H9 (cell line): ENCODE results near the gene FAF1. TPM values are rescaled to one million over a fixed set of nuclear protein-coding genes. Genes with fewer than 3 reads are reported as not detected.

Source experiments
- DNase-seq: peaks from one replicate; pipeline ENCODE4 v3.0.0-alpha.2; 2017
- H2AFZ ChIP-seq: one replicate; pipeline ENCODE4 v1.6.1; 2013; ENCODE audit warnings: mild to moderate bottlenecking, low read length, control low read depth, moderate library complexity
- H2AK5ac ChIP-seq: 2 replicates; pipeline ENCODE4 v1.6.1; 2013; ENCODE audit warnings: low read length, control low read depth, mixed read lengths; ENCODE audit not compliant: insufficient read length
- H2BK120ac ChIP-seq: one replicate; pipeline ENCODE4 v1.6.1; 2013; ENCODE audit warnings: low read depth, mild to moderate bottlenecking, low read length, control low read depth, inconsistent platforms; ENCODE audit not compliant: poor library complexity, severe bottlenecking
- H2BK12ac ChIP-seq: 2 replicates; pipeline ENCODE4 v1.6.1; 2013; ENCODE audit warnings: low read length, control low read depth, mixed read lengths, low read depth; ENCODE audit not compliant: insufficient read length
- H2BK15ac ChIP-seq: 2 replicates; pipeline ENCODE4 v1.6.1; 2013; ENCODE audit warnings: low read depth, low read length, control low read depth
- H2BK20ac ChIP-seq: one replicate; pipeline ENCODE4 v1.6.1; 2013; ENCODE audit warnings: low read depth, mild to moderate bottlenecking, low read length, control low read depth, inconsistent platforms; ENCODE audit not compliant: poor library complexity, severe bottlenecking
- H2BK5ac ChIP-seq: 2 replicates; pipeline ENCODE4 v1.6.1; 2013; ENCODE audit warnings: low read length, control low read depth, mixed read lengths; ENCODE audit not compliant: insufficient read length
- H3K14ac ChIP-seq: 2 replicates; pipeline ENCODE4 v1.6.1; 2013; ENCODE audit warnings: low read length, control low read depth; ENCODE audit not compliant: insufficient read depth
- H3K18ac ChIP-seq: 2 replicates; pipeline ENCODE4 v1.6.1; 2013; ENCODE audit warnings: low read depth, mild to moderate bottlenecking, mixed read lengths, low read length, control low read depth; ENCODE audit not compliant: insufficient read length
- H3K23ac ChIP-seq: 2 replicates; pipeline ENCODE4 v1.6.1; 2013; ENCODE audit warnings: low read length, control low read depth, mixed read lengths, low read depth; ENCODE audit not compliant: insufficient read length
- H3K23me2 ChIP-seq: 2 replicates; pipeline ENCODE4 v1.6.1; 2013; ENCODE audit warnings: low read depth, mild to moderate bottlenecking, mixed read lengths, low read length, control low read depth; ENCODE audit not compliant: insufficient read length, poor library complexity, severe bottlenecking
- H3K27ac ChIP-seq: 2 replicates; pipeline ENCODE4 v1.5.1; 2013; ENCODE audit warnings: low read length, control low read depth, mixed read lengths, low read depth; ENCODE audit not compliant: insufficient read length
- H3K27me3 ChIP-seq: 2 replicates; pipeline ENCODE4 v1.6.1; 2013; ENCODE audit warnings: low read length, control low read depth, inconsistent platforms; ENCODE audit not compliant: insufficient read depth
- H3K4ac ChIP-seq: 2 replicates; pipeline ENCODE4 v1.6.1; 2013; ENCODE audit warnings: low read depth, mild to moderate bottlenecking, control low read depth, inconsistent platforms, low read length, moderate library complexity
- H3K4me1 ChIP-seq: 2 replicates; pipeline ENCODE4 v1.6.1; 2013; ENCODE audit warnings: low read length, control low read depth, inconsistent platforms; ENCODE audit not compliant: insufficient read depth
- H3K4me2 ChIP-seq: 2 replicates; pipeline ENCODE4 v1.6.1; 2013; ENCODE audit warnings: low read length, control low read depth, mixed read lengths; ENCODE audit not compliant: insufficient read length, insufficient read depth
- H3K56ac ChIP-seq: 2 replicates; pipeline ENCODE4 v1.6.1; 2013; ENCODE audit warnings: low read depth, mild to moderate bottlenecking, mixed read lengths, low read length, control low read depth; ENCODE audit not compliant: insufficient read length
- H3K79me1 ChIP-seq: 2 replicates; pipeline ENCODE4 v1.6.1; 2013; ENCODE audit warnings: low read depth, mild to moderate bottlenecking, moderate library complexity, low read length, control low read depth, inconsistent platforms; ENCODE audit not compliant: insufficient read depth, poor library complexity, severe bottlenecking
- H3K79me2 ChIP-seq: 2 replicates; pipeline ENCODE4 v1.6.1; 2013; ENCODE audit warnings: low read length, control low read depth, inconsistent platforms; ENCODE audit not compliant: insufficient read depth
- H3K9ac ChIP-seq: 2 replicates; pipeline ENCODE4 v1.6.1; 2013; ENCODE audit warnings: low read length, control low read depth, mixed read lengths; ENCODE audit not compliant: insufficient read length; ENCODE audit errors: extremely low read depth
- H3K9me3 ChIP-seq: one replicate; pipeline ENCODE4 v1.6.1; 2013; ENCODE audit warnings: low read depth, low read length, inconsistent platforms; ENCODE audit not compliant: control insufficient read depth
- H3T11ph ChIP-seq: one replicate; pipeline ENCODE4 v1.6.1; 2013; ENCODE audit warnings: mild to moderate bottlenecking, low read length, control low read depth, inconsistent platforms
- H4K20me1 ChIP-seq: one replicate; pipeline ENCODE4 v1.6.1; 2013; ENCODE audit not compliant: control insufficient read depth, insufficient read length, insufficient read depth
- H4K5ac ChIP-seq: 2 replicates; pipeline ENCODE4 v1.6.1; 2013; ENCODE audit warnings: low read depth, mild to moderate bottlenecking, mixed read lengths, low read length, control low read depth; ENCODE audit not compliant: insufficient read length
- H4K8ac ChIP-seq: replicated peaks from 2 replicates; pipeline ENCODE4 v1.6.1; 2013; ENCODE audit warnings: low read length, control low read depth, mixed read lengths, low read depth; ENCODE audit not compliant: insufficient read length
- H4K91ac ChIP-seq: 2 replicates; pipeline ENCODE4 v1.6.1; 2013; ENCODE audit warnings: low read depth, mild to moderate bottlenecking, moderate library complexity, mixed read lengths, low read length, control low read depth; ENCODE audit not compliant: insufficient read length
- H3K27ac Mint-ChIP-seq, 3 experiments: 2 replicates in 2 of 3; 3 replicates in 1 of 3; pipeline ENCODE4 v1.8.0; 2020 to 2021; ENCODE audit warnings: mixed read lengths in 3 of 3, mild to moderate bottlenecking in 1 of 3, moderate library complexity in 1 of 3
- H3K27me3 Mint-ChIP-seq: 2 replicates; pipeline ENCODE4 v1.8.0; 2021; ENCODE audit warnings: low read depth, mild to moderate bottlenecking, moderate library complexity, mixed read lengths
- H3K36me3 Mint-ChIP-seq, 3 experiments: 2 replicates in 2 of 3; 3 replicates in 1 of 3; pipeline ENCODE4 v1.8.0; 2020 to 2021; ENCODE audit warnings: low read depth in 3 of 3, mixed read lengths in 3 of 3; ENCODE audit not compliant: insufficient read depth in 1 of 3
- H3K4me1 Mint-ChIP-seq, 2 experiments: 2 replicates each; pipeline ENCODE4 v1.8.0; 2020; ENCODE audit warnings: mixed read lengths in 2 of 2
- H3K4me3 Mint-ChIP-seq, 2 experiments: 2 replicates in 1 of 2; 3 replicates in 1 of 2; pipeline ENCODE4 v1.8.0; 2020 to 2021; ENCODE audit warnings: mild to moderate bottlenecking in 2 of 2, mixed read lengths in 2 of 2, moderate library complexity in 1 of 2
- H3K9me3 Mint-ChIP-seq, 2 experiments: 2 replicates in 1 of 2; 3 replicates in 1 of 2; pipeline ENCODE4 v1.8.0; 2020; ENCODE audit warnings: mild to moderate bottlenecking in 2 of 2, mixed read lengths in 2 of 2, moderate library complexity in 1 of 2
- WGBS: extraction: QIAGEN DNeasy Blood & Tissue Kit; methylation state at CpG from one replicate; pipeline ENCODE4 v1.1.7; 2013; ENCODE audit warnings: missing lambda C conversion rate, low lambda C conversion rate, mixed read lengths; ENCODE audit not compliant: insufficient read length; ENCODE audit errors: extremely low coverage; 5-methylcytosine and 5-hydroxymethylcytosine counted together
- total RNA-seq: library from RNA; stranded (reverse); gene quantifications from 2 replicates; pipeline ENCODE4 v1.2.1, GENCODE V29; 2021
- TF ChIP-seq, protein P1 (sequence below): fragments of 200-600 bp; sonication (generic); conservative IDR thresholded peaks from 3 replicates; pipeline ENCODE4 v1.8.0; 2021; ENCODE audit warnings: antibody characterized with exemption, mild to moderate bottlenecking

FAF1 gene
- total RNA-seq, 1 experiment from 2014 or later: 60.8 TPM

DNA sequence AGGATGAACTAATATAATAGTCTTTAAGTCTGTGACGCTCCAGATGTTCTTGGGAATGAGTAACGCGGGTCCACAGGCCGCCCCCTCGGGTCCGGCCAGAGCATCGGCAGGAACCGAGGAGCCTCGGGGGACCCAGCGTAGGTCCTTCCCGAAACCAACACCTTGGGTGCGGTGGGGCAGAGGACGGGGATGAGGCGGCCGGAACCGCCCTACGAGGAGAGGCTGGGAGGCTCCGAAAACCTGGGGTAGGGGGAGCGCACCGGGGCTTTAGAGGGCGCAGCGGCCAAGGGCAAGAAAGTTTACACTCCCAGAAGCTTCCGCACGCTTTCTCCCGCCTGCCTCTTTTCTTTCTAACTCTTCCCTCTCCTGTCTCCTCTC, 543.9 kb downstream of the FAF1 start:
- H2BK15ac ChIP-seq: no peak overlapping the region
- no peaks in the 10 kb centered on the region for H4K20me1 ChIP-seq
- no peak overlapping the region for H3K4ac ChIP-seq
- peaks cover 5% of the 10 kb centered on the region in 2 experiments; a peak in 4 of 5 replicates for H3K9me3 Mint-ChIP-seq
- H3K23me2 ChIP-seq: peaks cover 12% of the 10 kb centered on the region
- H4K5ac ChIP-seq: no peak overlapping the region
- no peaks in the 10 kb centered on the region for H3K4me1 ChIP-seq
- no peak overlapping the region for H2AFZ ChIP-seq
- peaks cover 94% of the 10 kb centered on the region for H3K27me3 Mint-ChIP-seq
- H3K79me2 ChIP-seq: no peaks in the 10 kb centered on the region
- no peaks in the 10 kb centered on the region for H3K79me1 ChIP-seq
- WGBS: no CpG with 5 or more reads among the region's 25 CpGs
- H3K36me3 Mint-ChIP-seq: no peaks in the 10 kb centered on the region; a peak in 1 of 7 replicates
- no peak overlapping the region for H3K27ac ChIP-seq
- peak overlapping the region; percentile 75 for H3K4me2 ChIP-seq
- no peak overlapping the region for H2AK5ac ChIP-seq
- peak; percentile 55 for DNase-seq
- no peak overlapping the region for H3K27ac Mint-ChIP-seq
- peak overlapping the region; percentile 60 to 85 for H3K4me3 Mint-ChIP-seq
- H3K14ac ChIP-seq: no peak overlapping the region
- peaks cover 82% of the 10 kb centered on the region for H3K27me3 ChIP-seq
- peaks cover 18 to 28% of the 10 kb centered on the region in 2 experiments for H3K4me1 Mint-ChIP-seq
- H3K18ac ChIP-seq: no peak overlapping the region
- no peak overlapping the region for H3K23ac ChIP-seq
- H2BK12ac ChIP-seq: no peak overlapping the region
- no peak overlapping the region for H2BK120ac ChIP-seq
- no peak overlapping the region for H4K91ac ChIP-seq
- no peak overlapping the region for H4K8ac ChIP-seq
- H3K9ac ChIP-seq: no peak overlapping the region
- H2BK5ac ChIP-seq: no peak overlapping the region
- H2BK20ac ChIP-seq: no peak overlapping the region
- no peaks in the 10 kb centered on the region for H3K9me3 ChIP-seq
- H3K56ac ChIP-seq: no peak overlapping the region
- H3T11ph ChIP-seq: no peak overlapping the region
- TF ChIP-seq, protein P1, sequence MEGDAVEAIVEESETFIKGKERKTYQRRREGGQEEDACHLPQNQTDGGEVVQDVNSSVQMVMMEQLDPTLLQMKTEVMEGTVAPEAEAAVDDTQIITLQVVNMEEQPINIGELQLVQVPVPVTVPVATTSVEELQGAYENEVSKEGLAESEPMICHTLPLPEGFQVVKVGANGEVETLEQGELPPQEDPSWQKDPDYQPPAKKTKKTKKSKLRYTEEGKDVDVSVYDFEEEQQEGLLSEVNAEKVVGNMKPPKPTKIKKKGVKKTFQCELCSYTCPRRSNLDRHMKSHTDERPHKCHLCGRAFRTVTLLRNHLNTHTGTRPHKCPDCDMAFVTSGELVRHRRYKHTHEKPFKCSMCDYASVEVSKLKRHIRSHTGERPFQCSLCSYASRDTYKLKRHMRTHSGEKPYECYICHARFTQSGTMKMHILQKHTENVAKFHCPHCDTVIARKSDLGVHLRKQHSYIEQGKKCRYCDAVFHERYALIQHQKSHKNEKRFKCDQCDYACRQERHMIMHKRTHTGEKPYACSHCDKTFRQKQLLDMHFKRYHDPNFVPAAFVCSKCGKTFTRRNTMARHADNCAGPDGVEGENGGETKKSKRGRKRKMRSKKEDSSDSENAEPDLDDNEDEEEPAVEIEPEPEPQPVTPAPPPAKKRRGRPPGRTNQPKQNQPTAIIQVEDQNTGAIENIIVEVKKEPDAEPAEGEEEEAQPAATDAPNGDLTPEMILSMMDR: no peak
